Stimulated activated CD8-positive, alpha-beta memory T cell treated with anti-CD3 and anti-CD28 coated beads, Interleukin-12 subunit alpha, Interleukin-12 subunit beta, amount 100 ng/mL, for 1 hour (primary cell): Measurements from ENCODE around the gene ZNF200.
"Not testable (repeated sequence)": the region's sequence is repeated elsewhere in the genome, so short reads cannot be mapped to it uniquely, and the experiment has no call there.

ENCODE experiments used
- DNase-seq: peaks from one replicate; pipeline ENCODE4 v3.0.0-alpha.2; 2020; ENCODE audit warnings: low read depth

ZNF200 gene

GRCh38 chr16:3252967-3253366 lies 18.0 kb upstream of the ZNF200 start:
- DNase-seq = no peak

- DNase-seq = no peak
Observed at GRCh38 chr16:3249451-3249850, 14.5 kb upstream of the ZNF200 start.

GRCh38 chr16:3249020-3249419 lies 14.1 kb upstream of the ZNF200 start:
- no peak for DNase-seq

- no peak for DNase-seq
Observed at GRCh38 chr16:3248596-3248995, 13.6 kb upstream of the ZNF200 start.

- no peak for DNase-seq
Observed at GRCh38 chr16:3246876-3247275, 11.9 kb upstream of the ZNF200 start.

- no peak for DNase-seq
Observed at GRCh38 chr16:3246002-3246401, 11.0 kb upstream of the ZNF200 start.

- no peak for DNase-seq
Observed at GRCh38 chr16:3243882-3244281, 8.9 kb upstream of the ZNF200 start.

- DNase-seq = no peak
Observed at GRCh38 chr16:3242709-3243108, 7.8 kb upstream of the ZNF200 start.

GRCh38 chr16:3241761-3242160 lies 6.8 kb upstream of the ZNF200 start:
- no peak for DNase-seq

- peak; percentile 25 for DNase-seq
Observed at GRCh38 chr16:3235856-3236669, 1.1 kb upstream of the ZNF200 start.

- no peak for DNase-seq
Observed at GRCh38 chr16:3234543-3234856, 458 bp downstream of the ZNF200 start.

GRCh38 chr16:3223913-3224515 lies 10.9 kb downstream of the ZNF200 start:
- no peak for DNase-seq

GRCh38 chr16:3220839-3221238 lies 14.1 kb downstream of the ZNF200 start:
- no peak for DNase-seq

GRCh38 chr16:3216263-3216640 lies 18.7 kb downstream of the ZNF200 start:
- no peak for DNase-seq

- no peak for DNase-seq
Observed at GRCh38 chr16:3215601-3216262, 19.2 kb downstream of the ZNF200 start.

GRCh38 chr16:3214904-3215600 lies 19.9 kb downstream of the ZNF200 start:
- no peak for DNase-seq

- DNase-seq = no peak
Observed at GRCh38 chr16:3212567-3212966, 22.4 kb downstream of the ZNF200 start.

- DNase-seq = no peak
Observed at GRCh38 chr16:3212006-3212405, 23.0 kb downstream of the ZNF200 start.

GRCh38 chr16:3207086-3207953 lies 27.6 kb downstream of the ZNF200 start:
- DNase-seq = no peak

GRCh38 chr16:3205939-3206338 lies 29.0 kb downstream of the ZNF200 start:
- not testable (repeated sequence) for DNase-seq

- DNase-seq = no peak
Observed at GRCh38 chr16:3202903-3203539, 31.9 kb downstream of the ZNF200 start.
